Measurements from ENCODE around the gene MAP3K20. TPM values are rescaled to one million over a fixed set of nuclear protein-coding genes. Genes with fewer than 3 reads are reported as not detected.

The MAP3K20 gene
- total RNA-seq, 1 donor from 2014 or later: 23.5 TPM

DNA sequence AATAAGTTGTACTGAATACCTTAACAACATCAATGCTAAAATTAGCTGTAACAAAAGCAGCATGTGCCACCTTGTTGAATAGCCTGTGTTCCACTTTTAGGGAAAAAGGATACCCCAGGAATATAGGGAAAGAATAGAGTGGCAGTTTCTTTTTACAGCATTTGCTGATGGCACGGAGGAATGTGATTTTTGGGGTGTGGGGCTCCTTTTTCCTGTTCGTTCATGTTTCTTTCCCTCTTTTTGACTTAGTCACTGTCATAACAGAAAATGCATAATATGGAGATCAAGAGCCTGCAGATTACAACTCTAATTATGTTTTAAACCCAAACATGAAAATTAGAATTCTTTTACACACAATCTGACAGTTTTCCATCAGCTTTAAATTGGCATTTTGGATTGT is 60.4 kb downstream of the MAP3K20 start:
- Mint-ChIP-seq H3K36me3 (peaks cover 3% of the 10 kb centered on the region), H3K4me3 (no peak overlapping the region), H3K9me3 (no peaks in the 10 kb centered on the region), H3K4me1 (ENCODE audit: unreplicated experiment) (peaks cover 10% of the 10 kb centered on the region), H3K27me3 (no peaks in the 10 kb centered on the region), H3K27ac (no peak overlapping the region)
- DNase-seq (ENCODE audit: extremely low spot score, unreplicated experiment): no peak
- TF ChIP-seq, protein P1, sequence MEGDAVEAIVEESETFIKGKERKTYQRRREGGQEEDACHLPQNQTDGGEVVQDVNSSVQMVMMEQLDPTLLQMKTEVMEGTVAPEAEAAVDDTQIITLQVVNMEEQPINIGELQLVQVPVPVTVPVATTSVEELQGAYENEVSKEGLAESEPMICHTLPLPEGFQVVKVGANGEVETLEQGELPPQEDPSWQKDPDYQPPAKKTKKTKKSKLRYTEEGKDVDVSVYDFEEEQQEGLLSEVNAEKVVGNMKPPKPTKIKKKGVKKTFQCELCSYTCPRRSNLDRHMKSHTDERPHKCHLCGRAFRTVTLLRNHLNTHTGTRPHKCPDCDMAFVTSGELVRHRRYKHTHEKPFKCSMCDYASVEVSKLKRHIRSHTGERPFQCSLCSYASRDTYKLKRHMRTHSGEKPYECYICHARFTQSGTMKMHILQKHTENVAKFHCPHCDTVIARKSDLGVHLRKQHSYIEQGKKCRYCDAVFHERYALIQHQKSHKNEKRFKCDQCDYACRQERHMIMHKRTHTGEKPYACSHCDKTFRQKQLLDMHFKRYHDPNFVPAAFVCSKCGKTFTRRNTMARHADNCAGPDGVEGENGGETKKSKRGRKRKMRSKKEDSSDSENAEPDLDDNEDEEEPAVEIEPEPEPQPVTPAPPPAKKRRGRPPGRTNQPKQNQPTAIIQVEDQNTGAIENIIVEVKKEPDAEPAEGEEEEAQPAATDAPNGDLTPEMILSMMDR (conservative IDR thresholded peaks at IDR 0.05): no peak

DNA sequence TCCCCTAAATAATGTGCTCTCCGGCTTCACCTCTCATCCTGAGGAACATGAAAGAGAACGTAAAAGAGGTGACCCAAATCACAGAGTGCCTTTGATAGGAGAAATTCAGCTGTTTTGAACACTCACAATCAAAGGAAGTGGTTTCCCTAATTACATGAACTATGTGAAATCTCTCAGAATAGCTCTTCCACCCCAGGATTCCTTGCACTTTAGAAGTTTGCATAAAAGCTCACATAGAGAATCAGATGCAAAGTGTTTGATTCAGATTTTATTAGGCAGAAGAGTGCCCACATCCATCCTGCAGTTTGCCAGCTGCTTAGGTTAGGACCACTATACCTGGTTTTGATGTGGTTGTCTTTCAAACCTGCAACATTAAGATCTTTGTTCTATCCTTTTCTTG is 61.0 kb downstream of the MAP3K20 start:
- H3K36me3 Mint-ChIP-seq: peaks cover 8% of the 10 kb centered on the region
- DNase-seq (ENCODE audit: extremely low spot score, unreplicated experiment): no peak
- TF ChIP-seq, protein P1 (conservative IDR thresholded peaks at IDR 0.05): no peak
- peaks cover 10% of the 10 kb centered on the region for H3K4me1 Mint-ChIP-seq (ENCODE audit: unreplicated experiment)
- no peak overlapping the region for H3K27ac Mint-ChIP-seq
- no peaks in the 10 kb centered on the region for H3K27me3 Mint-ChIP-seq
- H3K4me3 Mint-ChIP-seq: no peak overlapping the region
- no peaks in the 10 kb centered on the region for H3K9me3 Mint-ChIP-seq

DNA sequence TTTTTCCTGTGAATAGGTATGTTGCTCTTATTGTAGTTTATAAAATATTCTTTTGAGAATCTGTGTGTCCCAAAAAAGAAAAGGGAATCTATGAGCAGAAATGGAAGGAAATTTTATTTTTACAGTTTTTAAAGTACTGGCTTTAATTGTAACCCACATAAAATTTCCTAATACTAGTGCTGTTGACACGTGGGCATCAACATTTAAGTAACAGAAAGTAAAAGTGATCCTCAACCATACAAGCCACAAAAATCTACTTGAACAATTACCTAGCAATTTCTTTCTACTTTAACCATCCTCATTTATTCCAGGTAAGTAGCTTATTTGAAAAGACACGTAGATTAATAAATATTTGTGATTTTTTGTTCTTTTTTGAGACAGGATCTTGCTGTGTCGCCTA is 62.0 kb downstream of the MAP3K20 start:
- Mint-ChIP-seq H3K27me3 (no peaks in the 10 kb centered on the region), H3K36me3 (peaks cover 10% of the 10 kb centered on the region), H3K4me3 (no peak overlapping the region), H3K9me3 (no peaks in the 10 kb centered on the region), H3K4me1 (ENCODE audit: unreplicated experiment) (peaks cover under 1% of the 10 kb centered on the region), H3K27ac (no peak overlapping the region)
- TF ChIP-seq, protein P1 (conservative IDR thresholded peaks at IDR 0.05): no peak
- DNase-seq (ENCODE audit: extremely low spot score, unreplicated experiment): no peak

DNA sequence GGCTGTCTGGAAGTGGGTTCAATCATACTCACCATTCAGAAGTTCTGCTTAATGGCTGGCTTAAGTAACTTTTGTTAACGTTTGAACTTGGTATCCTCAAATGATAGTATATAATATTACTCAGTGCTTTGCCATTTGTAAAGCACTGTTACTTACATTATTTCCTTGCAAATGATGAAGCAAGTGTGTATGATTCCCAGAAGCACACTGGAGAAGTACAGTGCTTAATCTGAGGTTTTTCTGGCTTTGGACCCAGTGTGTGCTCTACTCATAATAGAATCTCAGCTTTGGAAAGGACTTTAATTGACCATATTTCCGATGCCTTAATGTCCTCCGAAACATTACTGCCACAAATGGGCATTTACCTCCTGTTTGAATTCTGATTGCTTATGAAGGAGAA is 63.3 kb downstream of the MAP3K20 start:
- H3K27ac Mint-ChIP-seq: no peak overlapping the region
- H3K27me3 Mint-ChIP-seq: no peaks in the 10 kb centered on the region
- DNase-seq (ENCODE audit: extremely low spot score, unreplicated experiment): no peak
- H3K36me3 Mint-ChIP-seq: peaks cover 7% of the 10 kb centered on the region
- H3K9me3 Mint-ChIP-seq: no peaks in the 10 kb centered on the region
- H3K4me1 Mint-ChIP-seq (ENCODE audit: unreplicated experiment): no peaks in the 10 kb centered on the region
- TF ChIP-seq, protein P1 (conservative IDR thresholded peaks at IDR 0.05): no peak
- no peak overlapping the region for H3K4me3 Mint-ChIP-seq

DNA sequence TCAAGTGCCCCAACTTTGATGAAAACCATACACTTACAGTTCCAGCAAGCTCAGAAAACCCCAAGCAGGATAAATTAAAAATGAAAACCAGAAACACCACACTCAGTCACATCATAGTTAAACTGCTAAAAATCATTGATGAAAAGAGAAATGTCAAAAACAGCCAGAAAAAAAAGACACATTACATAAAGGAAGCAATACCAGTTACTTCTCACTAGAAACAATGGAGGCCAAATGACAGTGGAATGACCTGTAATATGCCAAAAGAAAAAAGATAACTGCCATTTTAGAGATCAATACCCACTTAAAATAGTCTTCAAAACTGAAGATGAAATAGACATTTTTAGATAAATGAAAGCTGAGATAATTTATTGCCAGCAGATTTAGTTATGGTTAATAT is 66.0 kb downstream of the MAP3K20 start:
- Mint-ChIP-seq H3K4me1 (ENCODE audit: unreplicated experiment) (no peaks in the 10 kb centered on the region), H3K9me3 (no peaks in the 10 kb centered on the region), H3K36me3 (peaks cover 7% of the 10 kb centered on the region), H3K27ac (no peak overlapping the region), H3K4me3 (no peak overlapping the region), H3K27me3 (no peaks in the 10 kb centered on the region)
- DNase-seq (ENCODE audit: extremely low spot score, unreplicated experiment): no peak
- TF ChIP-seq, protein P1 (conservative IDR thresholded peaks at IDR 0.05): no peak

DNA sequence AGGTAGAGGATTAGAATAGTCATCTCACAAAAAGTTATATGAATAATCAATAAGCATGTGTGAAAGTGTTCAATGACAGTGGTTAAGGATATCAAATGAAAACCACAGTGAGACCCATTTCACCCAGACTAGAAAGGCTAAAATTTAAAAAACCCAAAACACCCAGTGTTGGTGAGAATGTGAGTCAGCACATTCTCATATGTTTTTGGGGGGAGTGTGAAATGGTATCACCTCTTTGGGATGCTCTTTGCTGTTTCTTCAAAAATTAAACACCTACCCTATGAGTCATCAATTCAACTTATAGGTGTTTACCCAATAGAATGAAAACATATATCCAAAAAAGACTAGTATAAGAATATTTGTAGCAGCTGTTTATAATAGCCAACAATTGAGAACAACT is 69.8 kb downstream of the MAP3K20 start:
- H3K27ac Mint-ChIP-seq: no peak overlapping the region
- no peaks in the 10 kb centered on the region for H3K4me1 Mint-ChIP-seq (ENCODE audit: unreplicated experiment)
- no peaks in the 10 kb centered on the region for H3K27me3 Mint-ChIP-seq
- peaks cover 7% of the 10 kb centered on the region for H3K36me3 Mint-ChIP-seq
- no peak for DNase-seq (ENCODE audit: extremely low spot score, unreplicated experiment)
- TF ChIP-seq, protein P1 (conservative IDR thresholded peaks at IDR 0.05): no peak
- no peaks in the 10 kb centered on the region for H3K9me3 Mint-ChIP-seq
- no peak overlapping the region for H3K4me3 Mint-ChIP-seq

All from type B pancreatic cell (in vitro differentiated cells).